Measurements from ENCODE around the gene EZH2. TPM values are rescaled to one million over a fixed set of nuclear protein-coding genes. Genes with fewer than 3 reads are reported as not detected.

Gene EZH2
- total RNA-seq, 2 experiments from 2014 or later: 117 to 126 TPM

DNA sequence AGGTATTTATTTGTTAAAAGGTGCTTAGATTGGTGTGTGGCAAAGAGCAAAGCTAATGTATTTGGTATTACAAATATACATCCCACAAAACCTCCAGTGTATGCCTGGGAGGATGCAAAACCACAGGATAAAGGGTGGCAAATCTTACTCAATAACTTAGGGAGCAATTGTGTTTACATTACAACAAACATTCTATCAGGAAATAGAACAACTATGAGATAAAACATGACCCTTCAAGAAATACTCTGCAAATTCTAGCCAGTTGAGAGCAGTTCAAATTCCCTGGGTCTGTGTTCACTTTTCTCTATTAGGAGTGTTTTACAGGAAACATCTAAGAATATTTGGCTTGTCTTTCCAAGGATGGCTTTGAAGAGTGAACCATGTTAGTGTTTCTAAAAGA, 120.5 kb downstream of the EZH2 start:
- CTCF ChIA-PET: interaction anchor here (0.6 kb wide), 1 partner anchor 203 kb away, joined by 3 read pairs; no protein-coding TSS in a partner anchor
- Mint-ChIP-seq H3K4me1 (peaks cover 3% of the 10 kb centered on the region), H3K27me3 (no peaks in the 10 kb centered on the region)

DNA sequence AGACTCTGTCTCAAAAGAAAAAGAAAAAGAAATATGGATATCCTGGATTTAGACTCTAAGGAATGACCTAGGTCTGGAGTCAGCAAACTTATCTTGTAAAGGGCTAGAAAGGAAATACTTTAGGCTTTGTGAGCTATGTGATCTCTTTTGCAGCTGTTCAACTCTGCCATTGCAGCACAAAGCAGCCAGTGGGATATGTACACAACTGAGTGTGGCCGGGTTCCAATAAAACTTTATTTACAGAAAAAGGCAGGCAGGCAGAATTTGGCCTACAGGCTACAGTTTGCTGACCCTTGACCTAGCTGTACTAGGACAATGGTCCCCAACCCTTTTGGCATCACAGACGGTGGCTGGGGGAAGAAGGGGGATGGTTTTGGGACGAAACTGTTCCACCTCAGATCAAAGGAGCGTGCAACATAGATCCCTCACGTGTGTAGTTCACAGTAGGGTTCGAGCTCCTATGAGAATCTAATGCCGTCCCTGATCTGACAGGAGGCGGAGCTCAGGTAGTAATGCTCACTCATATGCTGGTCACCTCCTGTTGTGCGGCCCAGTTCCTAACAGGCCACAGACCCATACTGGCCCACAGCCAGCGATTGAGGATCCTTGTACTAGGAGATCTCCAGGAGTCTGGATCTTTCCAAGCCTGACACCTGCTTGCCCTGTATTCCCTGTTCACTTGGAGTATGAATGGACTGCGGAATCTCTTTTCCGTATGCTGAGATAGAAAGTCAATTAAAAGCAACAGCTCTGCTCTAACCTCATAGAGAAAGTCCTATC, 122.4 kb downstream of the EZH2 start:
- CTCF ChIA-PET: no interaction called here
- POLR2A ChIA-PET: interaction anchor here (0.9 kb wide), 1 partner anchor 7 kb away, joined by 3 read pairs; no protein-coding TSS in a partner anchor

More for the DNA sequence above, 120.5 kb downstream of the EZH2 start:
- H3K36me3 Mint-ChIP-seq (ENCODE audit: low read depth): peaks cover 35% of the 10 kb centered on the region
- no peaks in the 10 kb centered on the region for H3K9me3 Mint-ChIP-seq (ENCODE audit: low read depth)
- intact Hi-C loops (cut with DNase I, micrococcal nuclease): no loop called here
- POLR2A ChIA-PET: no interaction called here
- H3K4me3 Mint-ChIP-seq: no peak overlapping the region
- no peak overlapping the region for H3K27ac Mint-ChIP-seq
- ATAC-seq (no peak), DNase-seq (no peak)

More for the DNA sequence above, 122.4 kb downstream of the EZH2 start:
- DNase-seq (no peak), ATAC-seq (no peak)
- Mint-ChIP-seq H3K27ac (no peak overlapping the region), H3K36me3 (ENCODE audit: low read depth) (peaks cover 38% of the 10 kb centered on the region), H3K4me1 (peaks cover 3% of the 10 kb centered on the region), H3K4me3 (no peak overlapping the region), H3K9me3 (ENCODE audit: low read depth) (no peaks in the 10 kb centered on the region), H3K27me3 (no peaks in the 10 kb centered on the region)
- intact Hi-C loops (cut with DNase I, micrococcal nuclease): no loop called here

Other genes starting within 250 kb of the EZH2 start
- gene CUL1, start 185.4 kb downstream of the EZH2 start, total RNA-seq: 10 to 100 TPM; 72.7 to 76.7 TPM
- 10 to 100 TPM; 88.3 to 90.1 TPM for gene PDIA4, start 144.2 kb upstream of the EZH2 start, total RNA-seq
- gene ZNF786, start 206.4 kb upstream of the EZH2 start, total RNA-seq: 1 to 10 TPM; 4.4 to 4.8 TPM
- under 1 TPM; 0.43 to 0.95 TPM for gene ZNF425, start 242.0 kb upstream of the EZH2 start, total RNA-seq